Mucosa of descending colon (tissue), 3 donors: ENCODE data around the gene PPIB. TPM values are rescaled to one million over a fixed set of nuclear protein-coding genes. Genes with fewer than 3 reads are reported as not detected.

ENCODE experiments used
- ATAC-seq: fragments of 200-7000 bp; cut with Tn5 transposase; one replicate; pipeline ENCODE4 v1.9.1; 2020; ENCODE audit warnings: mild to moderate bottlenecking, moderate library complexity
- DNase-seq, 3 donors: peaks; one replicate each; pipeline ENCODE4 v3.0.0-alpha.2; 2020
- H3K36me3 ChIP-seq: fragments of 200-600 bp; one replicate; pipeline ENCODE4 v1.8.0; 2021; ENCODE audit warnings: low read depth, mild to moderate bottlenecking
- H3K4me1 ChIP-seq: fragments of 200-600 bp; one replicate; pipeline ENCODE4 v1.8.0; 2021; ENCODE audit warnings: low read depth, mild to moderate bottlenecking
- H3K4me3 ChIP-seq: fragments of 200-600 bp; one replicate; pipeline ENCODE4 v1.8.0; 2021; ENCODE audit warnings: mild to moderate bottlenecking
- H3K9me3 ChIP-seq: fragments of 200-600 bp; one replicate; pipeline ENCODE4 v1.8.0; 2021; ENCODE audit warnings: mild to moderate bottlenecking
- CTCF ChIP-seq: fragments of 200-600 bp; IDR thresholded peaks from one replicate; pipeline ENCODE4 v1.8.0; 2022; ENCODE audit warnings: antibody characterized with exemption, mild to moderate bottlenecking
- intact Hi-C, 2 donors: fragments of 100-400 bp; cut with DNase I in 1 of 2; cut with micrococcal nuclease in 1 of 2; formaldehyde crosslinking; loops; one replicate each; pipeline versions ENCODE4 v1.11.0 to v1.11.1; 2022; cut with DNase I, micrococcal nuclease
- total RNA-seq, 3 donors: library from RNA; stranded (reverse); fragmentation: NEBNext Ultra II Directional in 2 of 3; extraction: Animal tissue kit (Norgen Biotek cat#: 25700) in 2 of 3; gene quantifications; one replicate each; pipeline versions ENCODE4 v1.2.1 to v1.2.4, GENCODE V29; 2021 to 2023
- donor health status: DM: no; HTN: no; CAD: no; lungs with moderate emphysema.
- donor health status: DM: no; HTN: no; CAD: no.
- donor health status: DM: no; HTN: yes; CAD: no.

Gene PPIB
- total RNA-seq, 3 donors from 2014 or later, result 207 to 396 (median 239) TPM

GRCh38 chr15:64146520-64146884 lies 16.3 kb downstream of the PPIB start:
- Histone ChIP-seq H3K9me3 (no peaks in the 10 kb centered on the region), H3K36me3 (no peaks in the 10 kb centered on the region), H3K4me1 (peaks cover 7% of the 10 kb centered on the region), H3K4me3 (no peak overlapping the region)
- ATAC-seq (no peak), DNase-seq (no peak)
- TF ChIP-seq CTCF, result no peak
- intact Hi-C loops, result no loop called here

GRCh38 chr15:64146041-64146440 lies 16.8 kb downstream of the PPIB start:
- ATAC-seq, result no peak
- intact Hi-C loops, result no loop called here

GRCh38 chr15:64144565-64145281 lies 18.1 kb downstream of the PPIB start:
- intact Hi-C loops, result no loop called here
- Histone ChIP-seq H3K9me3 (no peaks in the 10 kb centered on the region), H3K36me3 (no peaks in the 10 kb centered on the region), H3K4me3 (no peak overlapping the region), H3K4me1 (no peaks in the 10 kb centered on the region)
- no peak for DNase-seq
- ATAC-seq, result peak; percentile 35
- no peak for TF ChIP-seq CTCF

More at GRCh38 chr15:64146041-64146440, 16.8 kb downstream of the PPIB start:
- TF ChIP-seq CTCF, result no peak
- DNase-seq, result no peak
- H3K4me1 ChIP-seq, result peaks cover 2% of the 10 kb centered on the region
- no peaks in the 10 kb centered on the region for H3K9me3 ChIP-seq
- no peak overlapping the region for H3K4me3 ChIP-seq
- H3K36me3 ChIP-seq, result no peaks in the 10 kb centered on the region

GRCh38 chr15:64144192-64144564 lies 18.6 kb downstream of the PPIB start:
- no peaks in the 10 kb centered on the region for H3K36me3 ChIP-seq

GRCh38 chr15:64143276-64143675 lies 19.5 kb downstream of the PPIB start:
- no peak for TF ChIP-seq CTCF
- Histone ChIP-seq H3K4me1 (no peaks in the 10 kb centered on the region), H3K4me3 (no peak overlapping the region), H3K9me3 (no peaks in the 10 kb centered on the region), H3K36me3 (peaks cover under 1% of the 10 kb centered on the region)
- intact Hi-C loops, result no loop called here
- ATAC-seq (no peak), DNase-seq (no peak)

More at GRCh38 chr15:64144192-64144564, 18.6 kb downstream of the PPIB start:
- TF ChIP-seq CTCF, result no peak
- intact Hi-C loops, result no loop called here
- ATAC-seq (no peak), DNase-seq (no peak)
- Histone ChIP-seq H3K4me1 (no peaks in the 10 kb centered on the region), H3K4me3 (no peak overlapping the region), H3K9me3 (no peaks in the 10 kb centered on the region)
